GM18861 (cell line): Measurements from ENCODE around the gene SULT1B1.
"Not testable (repeated sequence)": the region's sequence is repeated elsewhere in the genome, so short reads cannot be mapped to it uniquely, and the experiment has no call there.

ENCODE experiments used
- ATAC-seq: cut with Tn5 transposase; IDR thresholded peaks from one replicate; pipeline ENCODE4 v1.9.1; 2021; ENCODE audit not compliant: unreplicated experiment

Gene SULT1B1

DNA sequence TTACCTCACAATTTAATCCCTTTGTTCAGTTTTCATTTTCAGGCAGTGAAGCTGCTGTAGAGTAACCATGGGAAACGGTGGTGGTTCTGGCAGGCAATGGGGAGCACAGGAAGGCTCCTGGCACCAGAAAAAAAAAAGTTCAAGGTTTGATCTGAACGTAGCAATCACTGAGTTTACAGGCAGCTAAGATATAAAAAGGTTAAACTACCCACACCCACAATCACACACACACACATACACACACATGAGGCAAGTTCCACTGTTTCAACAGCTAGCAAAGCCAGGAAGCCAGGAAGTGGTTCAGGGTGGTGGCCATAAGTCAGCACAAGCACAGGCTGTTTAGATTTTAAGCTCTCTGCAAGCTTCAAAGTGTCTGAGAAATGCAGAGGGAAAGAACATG lies at the start of gene SULT1B1:
Gene SULT1B1, minus strand, starts transcription at position 166 of the 400 bp plus-strand sequence. CDS start 5,403 bp downstream, outside the sequence.
- ATAC-seq = no peak

DNA sequence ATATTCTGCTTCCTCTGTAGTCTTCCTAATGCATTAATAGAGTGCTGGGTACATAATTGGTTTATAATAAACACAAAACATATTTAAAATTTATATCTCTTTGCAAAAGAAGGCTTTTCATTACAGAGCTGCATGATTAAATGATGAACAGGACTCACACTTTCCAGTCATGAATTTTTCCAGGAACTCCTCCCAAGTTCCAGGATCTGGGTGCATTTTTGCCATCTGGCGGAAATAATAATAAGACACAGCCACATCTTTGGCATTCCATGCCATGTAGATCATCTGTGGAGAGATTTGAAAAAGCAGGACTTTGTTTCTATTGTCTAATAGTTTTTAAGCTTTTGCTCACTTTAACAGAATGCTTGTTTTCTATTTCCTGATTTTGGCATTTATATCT lies 40.2 kb upstream of the SULT1B1 start:
- ATAC-seq = no peak

DNA sequence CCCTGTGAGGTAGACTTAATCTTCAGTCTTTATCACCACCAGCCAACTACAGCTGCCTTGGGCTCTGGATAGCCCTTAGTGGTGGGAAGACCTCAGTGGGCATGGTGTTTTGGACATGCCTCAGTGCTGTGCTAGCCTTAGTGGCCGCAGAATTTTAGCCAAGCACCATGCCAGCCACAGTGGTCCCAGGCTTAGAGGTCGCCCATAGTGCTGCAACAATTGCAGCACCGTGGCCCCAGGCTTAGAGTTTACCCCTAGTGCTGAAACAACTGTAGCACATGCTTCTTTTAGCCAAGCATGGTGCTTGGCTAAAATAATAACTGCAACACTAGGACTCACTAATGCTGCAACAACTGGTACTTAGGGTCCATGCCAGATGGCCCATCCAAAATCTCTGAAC lies 38.9 kb upstream of the SULT1B1 start:
- no peak for ATAC-seq

DNA sequence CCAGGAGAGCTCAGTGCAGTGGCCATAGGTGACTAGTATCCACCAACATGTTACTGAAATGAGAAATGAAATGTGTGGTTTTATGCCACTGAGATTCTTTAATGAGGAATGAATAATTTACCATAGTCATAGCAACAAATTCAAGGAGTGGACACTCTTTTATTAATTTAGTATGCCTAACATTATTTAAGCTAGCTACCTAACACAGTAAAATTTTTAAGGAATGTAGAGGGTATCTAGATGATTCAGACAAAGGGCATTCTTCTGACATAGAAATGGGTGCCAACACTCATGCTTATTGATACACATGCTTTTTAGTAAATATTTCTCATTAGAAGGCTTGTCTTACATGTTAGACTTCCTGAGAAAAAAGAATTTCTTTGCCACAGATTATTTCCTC lies 33.3 kb upstream of the SULT1B1 start:
- ATAC-seq = no peak

DNA sequence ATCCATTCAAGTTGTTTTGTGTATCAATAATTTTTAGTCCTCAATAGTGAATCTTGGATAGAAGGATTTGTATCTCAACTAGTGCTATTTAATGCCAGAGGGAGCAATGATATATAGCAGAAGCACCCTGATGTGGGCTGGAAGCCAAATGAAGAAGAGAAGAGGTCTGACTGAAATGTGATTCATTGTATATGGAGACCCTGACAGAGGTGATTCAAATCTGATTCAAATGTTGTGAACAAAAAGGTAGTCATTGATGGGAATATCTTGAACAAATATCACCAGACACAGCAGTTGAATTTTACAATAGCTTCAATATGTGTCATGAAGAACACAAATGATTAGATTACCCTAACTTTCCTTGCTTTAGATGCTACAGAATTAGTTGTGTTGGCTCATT lies 27.5 kb upstream of the SULT1B1 start:
- no peak for ATAC-seq

DNA sequence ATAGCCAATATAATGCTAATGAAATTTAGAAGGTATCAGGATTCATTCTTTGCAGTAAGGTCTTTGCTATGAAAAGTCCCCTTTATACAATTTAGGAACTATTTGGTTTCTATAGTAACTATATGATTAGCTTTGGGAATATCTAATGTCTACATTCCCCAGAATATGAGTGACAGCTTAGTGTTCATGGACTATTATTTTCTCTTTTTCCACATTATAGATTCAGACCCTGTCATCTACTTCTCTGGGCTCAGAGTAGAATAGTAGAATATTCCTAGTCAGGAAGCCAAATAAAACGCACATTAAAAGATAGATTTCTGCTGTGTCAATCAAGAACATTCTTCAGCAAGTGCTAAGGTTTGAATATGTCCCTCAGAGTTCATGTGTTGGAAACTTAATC lies 26.1 kb upstream of the SULT1B1 start:
- ATAC-seq = no peak

DNA sequence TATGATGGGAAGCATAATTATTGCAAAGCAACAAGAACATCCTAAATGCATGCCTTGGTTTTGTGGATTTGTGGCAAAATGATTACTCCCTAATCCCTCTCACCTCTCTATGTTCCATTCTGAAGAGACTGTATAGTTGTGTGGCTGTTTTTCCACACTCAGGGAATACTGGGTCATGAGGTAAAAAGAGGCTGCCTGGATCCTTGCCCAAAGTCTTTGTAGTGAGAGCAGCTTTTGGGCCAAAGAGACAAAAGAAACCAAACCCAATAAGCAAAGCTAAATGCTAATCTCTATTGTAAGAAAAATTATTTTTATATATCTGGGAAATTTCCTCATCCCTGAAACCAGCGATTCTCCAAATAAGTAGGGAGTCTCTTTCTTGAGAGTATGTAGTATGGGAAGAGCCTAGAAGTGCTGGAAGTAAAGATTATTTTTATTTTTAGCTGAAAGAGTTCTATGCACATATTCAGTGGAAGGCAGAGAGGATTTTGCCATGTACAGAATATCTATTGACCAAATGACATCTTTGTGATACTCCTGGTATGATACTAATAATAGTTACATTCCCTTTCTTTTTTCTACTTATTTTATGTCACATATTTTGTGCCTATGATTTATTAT lies 24.9 kb upstream of the SULT1B1 start:
- ATAC-seq = no peak

DNA sequence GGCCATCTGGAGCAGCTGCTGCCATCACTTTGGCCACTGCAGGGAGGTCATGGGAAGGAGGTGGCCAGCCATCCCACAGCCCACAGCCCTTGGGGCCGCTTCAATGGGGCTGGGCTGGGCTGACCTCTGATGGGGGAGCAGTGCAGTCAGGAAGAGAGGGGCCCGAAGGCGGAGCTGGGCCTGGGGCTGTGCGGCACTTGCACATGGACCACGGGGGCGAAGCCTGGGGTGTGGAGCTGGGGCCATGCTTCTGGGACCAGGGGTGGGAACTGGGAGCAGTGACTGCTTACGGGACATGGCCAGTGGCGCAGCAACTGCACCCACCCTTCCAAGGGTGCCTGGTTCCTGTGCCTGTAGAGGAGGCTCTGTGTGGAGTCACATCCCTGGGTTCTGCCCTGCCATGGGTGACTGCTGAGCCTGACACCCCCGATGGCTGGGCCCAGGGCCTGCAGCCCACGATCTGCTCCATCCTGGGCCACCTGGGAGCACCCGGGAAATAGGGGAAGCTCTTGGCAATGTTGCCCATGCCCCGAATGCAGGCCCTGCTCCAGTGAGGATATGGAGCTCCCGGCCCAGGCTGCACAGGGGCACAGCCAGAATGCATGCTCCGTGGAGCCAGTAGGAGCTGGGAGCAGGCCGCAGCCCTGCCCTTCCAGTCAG lies 22.4 kb upstream of the SULT1B1 start:
- ATAC-seq = no peak

DNA sequence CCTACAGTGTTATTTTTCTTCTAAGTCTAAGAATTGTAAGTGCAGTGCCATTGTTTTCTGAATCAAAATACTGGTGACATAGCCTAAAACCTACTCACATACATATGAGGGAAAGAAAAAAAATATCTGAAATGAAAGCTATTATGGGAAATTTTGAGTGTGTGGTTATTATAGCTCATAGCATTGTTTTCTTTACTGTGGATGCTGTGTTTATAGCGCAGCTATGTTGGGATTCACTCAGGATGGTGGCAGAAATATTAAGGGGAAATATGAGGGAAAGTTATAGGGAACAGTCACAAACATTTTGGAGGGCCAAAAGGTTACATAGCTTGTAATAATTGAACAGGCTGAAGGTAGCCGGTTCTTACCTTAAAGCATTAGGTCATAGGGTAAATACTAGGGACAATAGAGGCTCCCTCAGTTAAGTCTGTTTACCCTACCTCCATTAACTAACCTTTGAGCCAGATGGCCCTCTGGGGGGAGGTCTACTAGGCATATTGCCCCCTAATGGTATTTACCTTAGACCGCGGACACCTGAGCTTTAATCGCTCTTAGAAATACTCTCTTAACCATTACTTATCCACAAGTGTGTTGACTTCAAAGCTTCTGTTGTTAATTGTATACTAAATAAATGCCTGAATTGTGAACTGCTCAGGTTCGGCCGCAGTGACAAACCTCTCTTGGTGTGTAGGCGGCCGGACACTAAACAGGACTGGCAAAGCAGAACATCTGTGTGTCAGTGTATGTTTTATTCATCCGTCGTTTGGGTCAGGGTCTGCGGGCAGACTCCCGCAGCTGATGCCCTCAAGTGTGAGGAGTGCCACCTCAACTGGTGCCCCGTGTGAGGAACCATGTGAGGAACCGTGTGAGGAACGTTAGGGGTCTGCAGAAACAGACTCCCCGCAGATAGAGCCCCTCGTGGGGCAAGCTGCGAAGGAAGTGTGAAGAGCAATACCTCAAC lies 21.3 kb upstream of the SULT1B1 start:
- ATAC-seq = no peak

DNA sequence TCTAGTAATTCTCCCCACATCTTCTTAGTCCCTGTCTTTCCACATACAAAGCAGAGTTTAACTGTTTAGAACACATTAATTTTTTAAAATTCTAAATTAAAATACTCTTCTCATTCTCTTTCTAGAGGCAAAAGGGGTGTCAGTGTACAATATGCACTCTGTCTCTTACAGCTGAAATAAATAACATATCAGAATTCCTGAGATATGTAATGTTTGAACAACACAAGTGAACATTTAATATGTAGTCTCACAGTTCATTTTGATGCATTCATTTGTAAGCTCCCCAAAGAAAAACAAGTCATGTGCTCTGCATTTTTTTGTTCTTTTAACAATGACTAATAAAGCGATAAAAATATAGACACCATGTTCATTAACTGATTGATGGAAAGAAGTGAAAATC lies 19.7 kb upstream of the SULT1B1 start:
- ATAC-seq = no peak

DNA sequence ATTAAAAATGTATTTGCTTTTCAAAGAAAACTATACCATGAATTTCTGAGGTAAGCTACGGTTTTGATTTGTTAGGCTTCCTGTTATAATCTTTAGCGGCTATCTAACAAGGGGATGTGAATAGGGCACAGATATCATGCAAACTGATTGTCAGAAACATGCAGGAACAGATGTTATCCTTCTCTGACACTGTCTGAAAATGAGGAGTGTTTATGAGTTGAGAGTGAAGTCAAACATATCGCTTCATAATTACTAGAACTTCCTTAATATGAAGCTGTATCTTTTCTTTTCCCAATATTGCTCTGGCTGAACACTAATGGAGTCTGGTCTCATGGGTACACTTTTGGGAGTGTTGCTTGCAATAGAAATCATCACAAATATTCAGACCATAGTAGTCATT lies 16.3 kb upstream of the SULT1B1 start:
- no peak for ATAC-seq

DNA sequence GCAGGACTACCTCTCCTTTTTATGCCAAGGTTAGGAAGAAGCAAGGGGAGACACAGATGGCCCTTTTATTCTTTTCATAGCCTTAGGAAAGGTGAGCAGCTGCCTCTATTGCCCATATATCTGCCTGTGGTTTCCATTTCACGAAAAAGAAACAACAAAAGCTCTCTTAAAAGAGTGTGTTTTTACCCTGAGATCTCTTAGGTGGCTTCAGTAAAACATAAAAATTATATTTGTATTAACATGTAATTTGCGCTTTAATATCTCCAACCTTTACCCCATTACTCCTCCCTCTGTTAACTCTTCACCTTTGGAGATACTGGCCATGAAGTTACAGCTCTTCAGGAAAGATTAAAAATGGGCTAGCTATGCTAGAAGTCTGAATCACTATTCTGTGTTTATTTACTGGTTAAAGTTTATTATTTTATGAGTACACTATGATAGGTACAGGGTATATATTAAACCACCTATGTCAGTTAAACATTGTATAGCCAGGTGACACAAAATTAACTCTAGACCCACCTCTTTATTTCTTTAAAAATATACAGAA lies 15.0 kb upstream of the SULT1B1 start:
- ATAC-seq = no peak

DNA sequence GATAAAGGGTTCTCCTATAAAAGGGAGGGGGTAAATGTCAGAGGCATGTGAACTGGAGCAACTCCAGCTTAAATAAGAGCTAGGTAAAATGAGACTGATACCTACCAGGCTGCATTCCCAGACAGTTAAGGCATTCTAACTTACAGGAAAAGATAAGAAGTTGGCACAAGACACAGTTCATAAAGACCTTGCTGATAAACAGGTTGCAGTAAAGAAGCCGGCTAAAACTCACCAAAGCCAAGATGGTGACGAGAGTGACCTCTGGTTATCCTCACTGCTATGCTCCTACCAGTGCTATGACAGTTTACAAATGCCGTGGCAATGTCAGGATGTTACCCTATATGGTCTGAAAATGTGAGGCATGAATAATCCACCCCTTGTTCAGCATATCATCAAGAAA lies 13.1 kb upstream of the SULT1B1 start:
- ATAC-seq = no peak

DNA sequence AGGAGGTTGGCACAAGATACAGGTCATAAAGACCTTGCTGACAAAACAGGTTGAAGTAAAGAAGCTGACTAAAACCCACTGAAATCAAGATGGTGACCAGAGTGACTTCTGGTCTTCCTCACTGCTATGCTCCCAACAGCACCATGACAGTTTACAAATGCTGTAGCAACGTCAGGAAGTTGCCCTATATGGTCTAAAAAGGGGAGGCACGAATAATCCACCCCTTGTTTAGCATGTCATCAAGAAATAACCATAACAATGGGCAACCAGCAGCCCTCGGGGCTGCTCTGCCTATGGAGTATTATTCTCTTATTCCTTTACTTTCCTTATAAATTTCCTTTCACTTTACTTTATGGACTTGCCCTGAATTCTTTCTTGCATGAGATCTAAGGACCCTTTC lies 8.1 kb upstream of the SULT1B1 start:
- ATAC-seq = not testable (repeated sequence)

DNA sequence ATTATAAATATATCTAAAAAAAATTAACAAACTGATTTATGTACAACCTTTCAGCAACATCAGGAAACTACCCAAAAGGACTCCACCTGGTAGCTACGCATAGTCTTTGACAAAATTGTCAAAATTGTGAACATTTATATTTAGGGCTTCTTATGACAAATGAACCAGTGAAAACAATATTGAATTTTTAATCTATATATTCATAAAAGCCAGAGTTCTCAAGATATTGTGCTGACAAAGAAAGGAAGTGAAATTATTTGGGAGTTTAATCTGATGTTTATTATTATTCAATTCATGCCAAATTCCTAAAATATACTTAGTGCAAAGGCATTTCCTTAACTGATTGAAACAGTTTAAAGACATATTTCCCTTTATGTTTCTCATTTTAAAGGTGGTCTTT lies 5.3 kb upstream of the SULT1B1 start:
- ATAC-seq = no peak

DNA sequence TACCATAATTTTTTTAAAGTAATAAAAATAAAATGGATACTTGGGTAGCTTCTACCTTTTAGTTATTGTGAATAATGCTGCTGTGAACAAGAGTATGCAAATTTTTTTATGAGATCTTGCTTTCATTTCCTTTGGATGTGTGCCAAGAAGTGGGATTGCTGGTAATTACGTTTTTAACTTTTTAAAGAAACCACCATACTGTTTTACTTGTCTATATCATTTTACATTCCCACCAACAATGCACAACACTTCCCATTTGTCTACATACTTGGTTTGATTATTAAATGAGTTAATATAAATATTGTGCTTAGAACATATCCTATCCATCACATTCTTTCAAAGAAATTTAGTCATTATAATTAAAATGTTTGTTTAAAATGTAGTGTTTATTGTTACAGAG lies 3.9 kb upstream of the SULT1B1 start:
- no peak for ATAC-seq

DNA sequence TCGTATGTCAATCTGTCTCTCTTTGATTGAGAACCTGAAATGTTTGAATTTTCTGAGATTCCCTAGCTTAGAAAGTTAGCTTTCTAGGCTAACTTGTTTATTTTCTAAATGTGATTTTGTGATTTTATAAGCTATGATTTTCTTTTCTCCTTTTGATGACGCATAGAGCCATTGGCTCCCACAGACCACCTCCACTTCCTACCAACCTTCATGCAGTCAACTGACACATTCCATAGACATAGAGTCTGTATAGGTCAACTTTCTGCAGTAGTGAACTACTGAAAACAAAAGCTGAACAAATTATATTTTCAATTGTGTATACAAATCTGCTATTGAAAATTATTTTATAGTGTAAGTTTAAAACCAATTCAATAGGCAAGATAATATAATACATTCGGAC lies 2.8 kb upstream of the SULT1B1 start:
- no peak for ATAC-seq

DNA sequence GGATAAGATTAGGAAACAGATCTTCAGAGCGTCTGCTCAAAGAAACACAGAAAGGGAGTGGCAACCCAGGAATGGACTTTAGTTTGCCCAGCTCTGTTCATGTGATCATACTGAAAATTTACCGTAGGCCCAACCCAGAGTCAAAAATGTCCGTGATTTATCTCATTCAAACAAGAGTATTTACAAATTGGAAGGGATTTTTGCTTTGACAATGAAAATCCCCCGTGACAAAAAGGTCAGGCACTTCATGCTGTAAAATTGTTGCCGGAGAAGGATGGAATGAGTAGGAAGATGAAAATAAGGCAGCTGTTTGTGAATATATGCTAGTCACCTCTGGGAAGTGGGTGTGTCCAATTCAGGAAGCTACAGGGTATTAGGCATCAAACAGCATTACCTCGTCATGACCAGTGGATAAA lies 1.2 kb downstream of the SULT1B1 start:
- ATAC-seq = no peak

DNA sequence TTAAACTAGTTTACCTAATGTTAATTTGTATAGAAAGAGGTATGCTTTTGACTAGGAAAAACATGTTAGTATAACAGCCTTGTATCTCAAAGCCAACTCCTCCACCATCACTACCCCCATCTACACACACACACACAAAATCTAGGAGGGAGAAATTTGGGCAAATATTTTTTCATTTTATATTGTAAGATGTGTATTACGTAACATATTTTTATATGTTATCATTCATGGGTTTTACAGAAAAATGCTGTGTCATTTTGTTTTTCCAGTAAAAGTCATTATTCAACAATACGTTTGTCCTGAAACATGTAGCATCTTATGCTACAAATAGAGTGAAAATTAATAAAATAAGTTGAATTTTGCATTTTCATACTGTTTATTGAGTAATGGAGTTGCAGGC lies 3.0 kb downstream of the SULT1B1 start:
- no peak for ATAC-seq

DNA sequence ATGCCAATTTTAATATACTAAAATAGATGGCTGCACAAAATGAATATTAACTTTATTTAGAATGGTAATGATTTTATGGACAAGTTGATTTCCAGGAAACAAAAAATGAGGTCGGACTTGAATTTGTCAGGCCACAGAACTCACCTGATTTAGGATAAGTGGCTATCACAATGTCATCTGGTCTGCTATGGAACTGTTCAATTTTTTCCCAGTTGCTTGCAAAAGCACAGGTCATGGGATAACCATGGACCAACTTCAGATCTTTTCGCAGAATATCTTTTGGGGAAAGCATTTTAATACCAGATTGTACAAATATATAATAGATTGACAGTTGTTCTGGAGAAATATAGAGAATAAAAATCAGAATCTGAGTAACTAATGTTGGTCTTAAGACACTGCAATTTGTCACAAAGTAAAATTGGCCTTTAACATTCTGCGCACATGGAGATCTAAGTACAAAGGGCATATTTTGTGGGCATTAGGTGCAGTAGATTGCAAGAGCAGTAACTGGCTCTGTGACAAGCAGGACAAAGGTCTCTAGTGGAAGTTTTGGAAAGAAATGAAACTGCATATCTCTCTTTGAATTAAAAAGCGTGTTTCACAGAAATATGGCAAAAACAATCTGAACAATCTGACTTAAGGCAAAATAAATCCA lies 5.4 kb downstream of the SULT1B1 start:
- ATAC-seq = no peak

DNA sequence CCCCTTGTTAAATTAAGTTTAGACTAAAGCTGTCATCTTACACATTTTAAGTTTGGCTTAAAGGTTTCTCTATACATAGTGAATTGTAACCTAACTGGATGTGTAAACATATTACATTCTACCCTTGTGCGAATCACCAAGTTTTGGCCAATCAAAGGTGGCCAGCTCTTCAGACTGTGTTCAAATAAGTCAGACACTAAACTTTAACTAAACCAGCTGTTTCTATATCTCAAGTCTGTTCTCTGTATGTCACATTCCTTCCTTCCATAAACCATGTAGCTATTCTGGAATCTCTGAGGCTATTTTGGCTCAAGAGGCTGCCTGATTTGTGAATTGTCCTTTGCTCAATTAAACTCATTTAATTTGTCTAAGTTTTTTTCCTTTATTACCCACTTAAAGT lies 6.7 kb downstream of the SULT1B1 start:
- ATAC-seq = no peak
